NCI-H510A treated with DMSO at 0.1 percent for 48 hours (cell line): Measurements from ENCODE around the gene FAM174A.

Source experiments
- DNase-seq: peaks from one replicate; lab custom pipeline; 2025; lab: John Stamatoyannopoulos, UW

FAM174A gene

DNA sequence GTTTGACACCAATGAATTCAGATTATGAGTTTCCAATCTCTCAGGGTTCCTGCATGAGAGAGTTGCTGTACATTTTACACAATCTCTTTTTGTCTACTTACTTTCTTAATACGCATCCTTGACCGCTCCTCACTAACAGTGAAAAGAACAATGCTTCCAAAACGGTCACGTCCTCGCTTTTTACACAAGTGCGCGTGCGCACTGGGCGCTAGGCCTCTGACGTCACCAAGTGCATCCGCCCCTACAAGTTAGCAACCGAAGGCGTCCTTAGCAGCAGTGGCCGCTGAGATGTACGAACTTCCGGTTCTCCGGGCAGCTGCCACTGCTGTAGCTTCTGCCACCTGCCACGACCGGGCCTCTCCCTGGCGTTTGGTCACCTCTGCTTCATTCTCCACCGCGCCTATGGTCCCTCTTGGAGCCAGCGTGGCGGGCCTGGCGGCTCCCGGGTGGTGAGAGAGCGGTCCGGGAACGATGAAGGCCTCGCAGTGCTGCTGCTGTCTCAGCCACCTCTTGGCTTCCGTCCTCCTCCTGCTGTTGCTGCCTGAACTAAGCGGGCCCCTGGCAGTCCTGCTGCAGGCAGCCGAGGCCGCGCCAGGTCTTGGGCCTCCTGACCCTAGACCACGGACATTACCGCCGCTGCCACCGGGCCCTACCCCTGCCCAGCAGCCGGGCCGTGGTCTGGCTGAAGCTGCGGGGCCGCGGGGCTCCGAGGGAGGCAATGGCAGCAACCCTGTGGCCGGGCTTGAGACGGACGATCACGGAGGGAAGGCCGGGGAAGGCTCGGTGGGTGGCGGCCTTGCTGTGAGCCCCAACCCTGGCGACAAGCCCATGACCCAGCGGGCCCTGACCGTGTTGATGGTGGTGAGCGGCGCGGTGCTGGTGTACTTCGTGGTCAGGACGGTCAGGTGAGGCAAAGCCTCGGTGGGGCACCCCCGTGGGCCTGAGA is at the start of gene FAM174A:
TSS of gene FAM174A (plus strand) at position 315 of the 946 bp plus-strand sequence. CDS start at position 472, 157 bp downstream.
- DNase-seq: peak; percentile 95

DNA sequence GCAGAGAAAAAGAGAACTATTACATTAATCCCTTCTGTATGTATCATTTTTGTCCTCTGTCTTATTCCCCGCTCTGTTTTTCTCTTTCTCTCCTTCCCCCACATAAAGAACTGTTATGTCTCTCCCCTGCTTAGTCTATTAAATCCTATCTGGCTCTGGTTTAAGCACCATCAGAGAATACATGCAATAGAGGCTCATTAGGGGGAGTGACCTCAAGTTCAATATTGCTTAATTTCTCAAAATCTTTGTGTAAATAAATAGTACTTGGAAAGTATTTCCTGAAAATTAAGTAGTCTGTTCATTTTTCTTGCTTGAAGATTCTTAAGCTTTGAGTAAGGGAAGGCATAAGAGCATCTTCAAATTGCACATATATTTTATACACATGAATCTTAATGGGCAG is 41.2 kb upstream of the FAM174A start:
- DNase-seq: no peak

DNA sequence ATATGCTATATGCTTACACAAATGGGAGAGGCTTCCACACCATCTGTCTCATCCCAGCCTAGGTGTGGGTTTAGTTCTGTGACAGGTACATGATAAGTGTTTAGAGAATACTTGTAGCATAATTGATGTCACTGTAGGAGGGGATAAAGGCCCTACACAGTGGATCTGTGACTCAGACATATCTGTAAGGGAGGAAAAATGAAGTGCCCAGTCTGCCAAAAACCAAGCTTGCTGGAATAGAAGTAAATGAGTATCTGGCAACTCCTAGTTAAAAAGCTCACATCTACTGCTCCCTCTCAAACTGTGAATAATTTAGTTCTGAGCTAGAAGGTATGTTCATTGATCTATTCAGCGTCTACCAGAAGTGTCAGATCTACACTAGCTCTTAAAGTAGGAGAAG is 38.9 kb upstream of the FAM174A start:
- peak; percentile 72 for DNase-seq

DNA sequence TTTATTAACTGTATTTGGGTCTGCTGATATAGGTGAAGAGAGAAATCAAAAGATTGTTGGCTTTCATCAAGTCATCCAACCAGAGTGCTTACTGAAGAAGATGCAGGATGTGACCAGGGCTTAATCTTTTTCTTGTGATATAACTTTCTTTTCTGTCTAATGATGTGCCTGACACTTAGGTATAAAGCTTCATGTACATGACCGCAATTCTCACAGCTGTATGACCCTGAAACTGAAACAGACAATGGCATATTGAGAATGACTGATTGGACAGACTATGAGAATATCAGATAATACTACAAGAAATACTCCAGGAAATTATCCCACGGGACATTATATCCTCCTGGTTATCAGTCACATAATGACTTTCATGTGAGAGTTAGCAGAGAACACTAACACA is 32.5 kb upstream of the FAM174A start:
- no peak for DNase-seq

DNA sequence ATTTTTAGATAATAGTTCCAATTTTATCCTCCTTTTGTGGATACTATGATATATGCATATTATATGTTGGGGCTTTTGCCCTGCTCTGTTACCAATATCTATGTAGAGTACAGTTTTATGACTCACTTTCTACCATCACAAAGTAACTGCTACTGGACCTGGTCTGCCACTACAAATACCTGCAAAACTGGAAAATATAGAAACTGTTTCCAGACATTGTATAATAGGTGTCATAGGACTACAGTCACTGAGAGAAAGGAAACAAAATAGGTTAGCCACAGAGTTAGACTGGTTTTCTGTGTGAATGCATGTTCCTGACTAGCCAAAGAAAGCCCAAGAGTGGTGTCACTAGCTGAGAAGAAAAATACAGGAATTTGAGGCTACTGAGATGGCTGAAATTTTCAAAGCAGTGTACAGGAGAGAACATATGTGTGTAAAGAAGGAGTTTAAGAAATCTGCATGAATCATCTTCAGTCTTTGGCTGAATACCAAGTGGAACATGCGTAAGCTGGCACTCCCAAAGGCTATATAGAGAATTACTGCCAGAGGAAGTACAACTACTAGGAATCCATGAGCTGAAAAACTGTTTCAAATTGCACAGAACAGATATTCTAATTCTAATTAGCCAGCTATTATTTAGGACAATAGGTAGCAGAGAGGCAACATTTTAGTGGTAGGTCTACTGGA is 29.0 kb upstream of the FAM174A start:
- DNase-seq: no peak

DNA sequence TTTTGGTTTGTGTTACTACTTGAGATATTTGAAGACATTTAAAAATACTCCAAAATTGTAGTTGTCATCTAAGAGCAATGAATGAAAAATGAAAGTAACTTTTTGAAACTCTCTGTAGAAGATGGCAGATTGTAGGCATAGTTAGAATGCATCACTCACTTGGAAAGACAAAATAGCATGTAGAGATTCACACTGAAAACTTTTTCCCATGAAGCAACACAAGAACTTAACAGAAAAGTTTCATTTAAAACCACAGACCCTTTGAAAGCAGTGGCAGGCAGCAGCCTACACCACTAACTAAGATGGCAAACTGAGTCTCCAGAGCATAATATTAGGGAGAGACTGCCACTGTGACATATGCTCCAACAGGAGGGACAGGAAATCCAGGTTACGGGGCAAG is 18.9 kb upstream of the FAM174A start:
- DNase-seq: no peak

DNA sequence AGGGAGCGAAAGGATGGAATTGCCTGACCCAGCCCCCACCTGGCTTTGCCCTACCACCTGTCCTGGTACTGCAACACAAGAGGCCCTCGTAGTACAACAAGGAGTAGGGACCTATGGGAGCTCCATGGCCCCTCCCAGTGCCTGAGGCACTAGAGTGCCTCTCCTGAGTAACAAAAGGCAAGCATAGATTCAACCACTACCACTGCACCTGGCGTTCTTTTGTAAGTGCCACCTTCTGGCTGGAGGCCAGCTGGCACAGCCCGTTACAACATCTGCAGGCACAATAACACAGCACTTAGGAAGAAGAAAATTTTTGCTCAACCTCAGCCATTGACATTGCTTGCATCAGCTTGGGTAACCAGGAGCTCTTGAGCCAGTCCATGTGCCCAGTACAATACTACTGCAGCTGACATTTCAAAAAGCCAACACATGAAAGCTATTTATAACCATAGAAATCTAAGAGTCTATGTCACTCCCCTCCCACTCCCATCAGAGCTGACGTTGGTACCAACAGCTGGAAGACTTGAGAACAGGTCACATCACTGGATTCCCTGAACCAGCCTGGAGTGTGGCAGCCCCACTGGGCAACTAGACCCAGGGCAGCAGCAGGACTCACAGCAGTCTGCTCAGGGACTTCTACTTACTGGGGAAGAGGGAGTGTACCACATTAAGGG is 17.7 kb upstream of the FAM174A start:
- DNase-seq: peak; percentile 93

DNA sequence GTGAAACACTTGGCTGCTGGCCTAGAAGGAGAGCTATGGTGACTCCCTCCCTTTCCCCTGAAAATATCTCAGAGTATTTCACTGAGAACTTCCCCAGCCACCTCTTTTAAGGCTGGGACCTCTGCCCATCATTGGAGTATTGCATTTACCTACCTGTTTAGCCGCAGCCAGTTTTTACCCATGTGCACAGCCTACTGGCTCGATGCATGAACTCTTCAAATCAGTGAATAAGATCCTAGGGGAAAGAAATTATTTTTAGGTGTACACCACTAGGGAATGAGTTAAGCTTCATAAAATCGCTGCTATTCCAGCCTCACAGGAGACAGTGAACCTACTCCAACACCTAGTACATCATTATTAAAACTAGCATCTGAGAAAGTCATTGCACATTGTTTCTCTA is 16.8 kb upstream of the FAM174A start:
- DNase-seq: no peak

DNA sequence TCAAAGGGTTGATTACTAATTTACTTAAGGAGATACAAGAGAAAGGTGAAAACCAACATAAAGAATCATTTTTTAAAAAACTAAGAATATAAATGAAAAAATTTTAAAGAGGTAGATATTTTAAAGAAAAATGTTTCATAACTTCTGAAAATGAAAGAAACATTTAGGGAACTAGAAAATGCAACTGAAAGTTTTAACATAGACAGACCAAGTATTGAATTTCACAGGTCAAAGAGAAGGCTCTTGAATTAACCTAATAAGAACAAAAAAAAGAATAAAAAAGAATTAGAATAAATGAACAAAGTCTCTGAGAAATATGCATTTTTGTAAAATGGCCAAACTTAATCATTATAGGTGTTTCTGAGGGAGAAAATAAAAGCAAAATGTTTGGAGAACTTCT is 16.1 kb upstream of the FAM174A start:
- no peak for DNase-seq

DNA sequence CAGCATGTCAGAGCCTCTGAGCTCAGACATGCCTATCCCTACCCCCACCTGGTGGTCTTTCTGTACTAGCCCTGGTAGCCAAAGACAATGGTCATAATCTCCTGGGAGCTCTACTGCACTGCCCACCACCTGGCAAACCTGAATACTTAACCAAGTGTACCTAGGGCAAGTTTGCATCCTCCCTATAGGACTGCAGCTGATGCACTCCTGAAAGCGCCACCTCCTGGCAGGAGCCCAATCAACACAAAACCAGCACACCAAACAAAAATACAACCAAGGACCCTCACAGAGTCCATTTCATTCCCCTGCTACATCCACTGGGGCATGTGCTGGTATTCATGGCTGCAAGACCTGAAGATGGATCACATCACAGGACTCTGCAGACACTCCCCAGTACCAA is 14.8 kb upstream of the FAM174A start:
- no peak for DNase-seq

DNA sequence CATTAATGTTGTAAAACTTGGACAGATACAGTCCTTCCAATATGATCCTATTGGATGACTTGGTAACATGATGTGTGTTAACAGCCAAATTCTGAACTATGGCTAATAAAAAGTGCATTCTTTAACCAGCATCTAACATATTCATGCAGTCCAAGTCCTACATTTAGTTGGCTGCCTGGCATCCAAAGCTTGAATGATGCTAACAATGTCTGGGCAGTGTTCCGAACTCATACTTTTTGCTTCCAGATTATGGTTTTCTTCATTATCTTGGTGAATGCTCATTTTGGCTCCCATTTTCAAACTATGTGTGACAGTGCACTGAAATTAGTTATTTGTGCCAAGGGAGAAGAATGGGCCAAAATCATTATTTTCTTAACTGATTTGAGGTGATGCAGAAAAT is 2.8 kb downstream of the FAM174A start:
- no peak for DNase-seq

DNA sequence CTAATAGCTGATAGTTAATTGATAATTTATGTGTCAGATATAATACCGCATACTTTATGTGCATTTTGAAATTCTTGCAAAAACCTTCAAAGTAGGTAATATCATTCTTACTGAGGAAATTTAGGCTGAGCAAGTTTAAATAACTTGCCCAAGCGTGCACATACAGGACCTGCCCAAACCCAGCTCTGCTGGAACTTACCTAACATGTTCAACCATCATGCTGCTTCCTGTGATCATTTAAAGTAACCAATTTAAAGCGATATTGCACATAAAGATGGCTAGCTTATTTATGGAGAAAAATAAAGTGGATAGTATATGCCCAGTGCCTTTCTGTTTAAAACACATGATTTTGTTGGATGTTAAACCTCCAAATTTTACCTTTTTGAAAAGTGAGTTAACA is 4.3 kb downstream of the FAM174A start:
- no peak for DNase-seq

DNA sequence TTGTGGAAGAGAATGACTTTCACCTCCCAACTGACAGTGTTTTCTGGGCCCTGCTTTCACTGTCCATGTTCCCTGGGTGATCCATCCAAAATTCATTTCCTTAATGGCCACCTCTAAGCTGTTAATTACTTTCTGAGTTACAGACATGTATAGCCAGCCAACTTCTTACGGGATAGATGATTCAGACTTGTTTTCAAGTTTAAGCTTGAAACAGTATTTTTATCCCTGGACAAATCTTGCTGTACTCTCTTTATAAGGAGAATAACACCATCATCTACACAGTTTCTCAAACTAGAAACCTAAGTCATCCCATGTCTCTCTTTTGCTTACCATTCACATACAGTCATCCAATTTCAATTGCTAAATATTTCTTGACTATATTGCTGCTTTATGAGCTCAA is 6.9 kb downstream of the FAM174A start:
- no peak for DNase-seq

DNA sequence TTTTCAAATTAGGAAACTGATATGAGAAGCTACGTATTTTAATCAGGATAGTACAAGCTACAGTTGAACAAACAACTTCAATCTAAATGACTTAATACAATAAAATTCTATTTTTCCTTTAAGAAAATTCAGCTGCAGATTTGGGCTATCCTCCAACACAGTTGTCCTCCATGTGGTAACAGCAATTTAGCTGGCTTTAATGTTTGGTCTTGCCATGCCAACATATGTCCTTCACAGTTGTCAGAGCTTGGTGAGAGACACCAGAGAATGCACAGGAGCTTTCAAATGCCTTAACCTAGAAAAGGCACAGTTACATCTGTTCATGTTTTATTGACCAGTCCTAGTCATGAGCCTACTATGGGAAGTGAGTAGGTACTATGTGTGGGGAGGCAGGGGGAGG is 10.8 kb downstream of the FAM174A start:
- DNase-seq: no peak

DNA sequence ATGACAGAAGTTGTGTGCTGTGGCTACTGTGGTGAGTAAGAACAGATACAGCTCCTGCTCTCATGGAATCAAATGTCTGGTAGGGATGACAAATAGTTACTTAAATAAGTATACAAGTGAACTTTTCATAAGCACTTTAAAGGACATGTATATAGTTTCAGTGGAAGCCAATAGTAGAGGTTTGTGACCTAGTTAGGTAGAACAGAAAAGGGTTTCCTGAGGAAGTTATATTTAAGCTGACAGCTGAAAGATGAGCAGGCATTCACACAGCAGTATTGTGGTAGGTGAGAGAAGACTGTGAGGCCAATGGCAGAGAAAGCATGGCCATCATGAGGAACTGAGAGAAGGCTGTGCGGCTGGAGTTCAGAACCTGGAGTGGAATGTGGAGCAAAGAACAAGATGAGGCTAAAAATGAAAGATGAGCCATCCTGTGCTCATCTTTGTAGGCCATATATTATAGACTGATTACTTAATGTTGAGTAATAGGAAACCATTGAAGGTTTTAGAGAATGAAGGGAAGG is 15.4 kb downstream of the FAM174A start:
- DNase-seq: no peak

DNA sequence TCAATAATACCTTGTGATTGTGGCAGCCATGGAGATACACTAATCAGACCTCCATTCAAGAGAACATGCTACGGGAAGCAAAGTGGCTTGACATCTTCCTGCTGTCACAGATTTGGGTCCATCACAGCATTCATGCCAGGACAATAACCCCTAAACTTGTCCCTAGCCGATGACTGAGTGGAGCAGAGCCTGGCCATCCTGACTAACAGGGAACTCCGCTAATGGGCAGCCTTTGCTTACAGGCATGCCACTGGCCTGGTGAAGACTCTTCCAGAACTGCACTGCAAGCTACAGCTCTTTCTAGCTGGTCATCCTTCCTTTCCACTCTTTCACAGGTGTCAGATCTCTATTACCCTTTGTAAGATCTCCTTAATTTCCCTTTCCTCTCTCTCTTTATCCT is 16.0 kb downstream of the FAM174A start:
- no peak for DNase-seq

DNA sequence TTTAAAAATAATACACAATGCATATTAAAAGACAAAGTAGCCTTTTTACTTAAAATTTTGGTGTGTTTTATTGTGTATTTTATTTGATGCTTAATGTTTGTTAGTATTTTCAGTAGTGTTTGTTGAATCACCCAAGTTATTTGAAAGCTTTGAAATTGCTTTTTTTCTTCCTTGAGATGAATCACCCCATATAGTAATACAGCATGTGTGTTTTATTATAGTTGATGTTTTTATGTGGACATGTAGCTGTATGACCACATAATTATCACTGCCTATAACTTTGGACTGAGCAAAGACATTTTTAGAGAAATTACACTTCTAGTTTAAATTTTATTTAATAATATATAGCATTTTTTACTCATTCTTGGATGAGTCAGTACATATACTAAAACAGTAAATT is 18.0 kb downstream of the FAM174A start:
- DNase-seq: no peak

DNA sequence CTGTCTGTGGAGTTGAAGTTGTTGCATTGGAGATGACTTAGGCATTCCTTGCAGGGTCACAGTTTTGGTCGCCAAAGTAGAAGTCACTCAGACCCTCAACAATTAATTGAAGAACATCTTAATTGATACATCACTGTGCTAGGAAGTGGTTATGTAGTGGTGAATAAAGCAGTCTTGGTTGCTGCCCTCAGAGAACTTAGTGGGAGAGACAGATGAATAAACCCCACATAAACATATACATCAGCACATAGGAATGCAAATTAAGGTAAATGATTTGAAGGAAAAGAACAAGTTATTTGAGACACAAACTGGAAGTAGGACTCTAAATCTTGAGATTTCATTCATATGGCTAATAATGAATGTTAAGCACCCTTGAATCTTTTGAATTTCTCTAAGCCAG is 25.7 kb downstream of the FAM174A start:
- DNase-seq: no peak

DNA sequence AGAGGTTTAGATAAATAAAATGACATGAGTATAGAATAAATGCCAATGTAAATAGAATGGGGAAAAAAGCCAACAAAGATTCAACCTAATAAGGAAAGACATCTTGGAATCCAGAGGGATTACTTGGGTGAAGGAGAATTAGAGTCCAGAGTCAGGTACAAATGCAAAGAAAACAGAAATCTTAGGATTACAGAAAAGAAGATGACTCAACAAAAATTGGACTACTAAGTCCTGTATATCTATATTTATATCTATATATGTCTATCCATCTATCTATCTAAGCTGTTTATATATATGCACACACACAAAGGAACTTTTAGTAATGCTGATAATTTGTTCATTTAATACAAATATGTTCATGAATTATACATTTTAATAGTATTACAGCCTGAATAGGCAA is 27.6 kb downstream of the FAM174A start:
- DNase-seq: peak; percentile 24

DNA sequence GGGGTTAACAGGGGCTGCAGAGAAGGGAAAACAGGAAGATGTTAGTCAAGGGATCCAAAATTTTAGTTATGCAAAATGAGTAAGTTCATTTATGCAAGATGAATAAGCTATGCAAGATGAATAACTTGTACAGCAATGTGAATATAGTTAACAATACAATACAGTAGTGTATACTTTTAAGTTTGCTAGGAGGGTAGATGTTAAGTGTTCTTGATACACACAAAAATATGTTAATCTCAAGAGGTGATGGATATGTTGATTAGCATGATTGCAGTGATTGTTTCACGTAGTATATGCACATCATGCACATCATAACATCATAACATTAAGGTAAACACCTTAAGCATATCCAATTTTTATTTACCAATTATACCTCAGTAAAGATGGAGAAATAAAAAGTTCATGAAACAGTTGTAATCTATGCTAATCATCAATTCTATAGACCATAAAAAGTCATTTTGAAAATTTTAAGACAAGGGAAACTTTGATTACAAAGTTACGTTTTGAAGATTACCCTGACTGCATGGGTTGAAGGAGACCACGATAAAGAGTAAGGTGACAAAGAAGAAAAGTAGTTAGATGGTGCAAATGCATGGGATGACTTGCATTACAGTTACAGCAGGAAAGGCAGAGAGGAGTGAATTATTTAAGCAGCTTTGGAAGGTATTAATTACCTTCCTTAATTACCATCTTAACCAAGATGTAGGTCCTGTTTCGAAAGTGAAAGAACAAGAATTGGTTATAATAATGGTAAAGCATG is 31.4 kb downstream of the FAM174A start:
- DNase-seq: no peak

DNA sequence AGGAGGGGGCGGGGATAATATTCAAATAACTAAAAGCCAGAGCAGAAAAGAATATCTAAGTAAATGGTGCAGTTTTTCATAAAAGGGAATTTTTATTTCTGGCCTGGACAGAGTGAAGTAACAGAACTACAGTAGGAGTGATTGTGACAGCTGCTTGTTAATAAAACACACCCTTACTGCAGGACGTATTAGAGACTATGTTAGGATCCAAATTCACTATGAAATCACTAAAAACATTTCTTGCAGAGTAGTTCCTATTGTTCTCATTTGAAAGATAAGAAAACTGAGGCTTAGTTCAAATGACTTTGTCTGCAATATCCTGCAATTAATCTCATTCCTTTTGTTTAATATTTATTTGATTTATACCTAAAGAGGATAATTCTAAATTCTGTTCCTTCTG is 39.5 kb downstream of the FAM174A start:
- DNase-seq: no peak

DNA sequence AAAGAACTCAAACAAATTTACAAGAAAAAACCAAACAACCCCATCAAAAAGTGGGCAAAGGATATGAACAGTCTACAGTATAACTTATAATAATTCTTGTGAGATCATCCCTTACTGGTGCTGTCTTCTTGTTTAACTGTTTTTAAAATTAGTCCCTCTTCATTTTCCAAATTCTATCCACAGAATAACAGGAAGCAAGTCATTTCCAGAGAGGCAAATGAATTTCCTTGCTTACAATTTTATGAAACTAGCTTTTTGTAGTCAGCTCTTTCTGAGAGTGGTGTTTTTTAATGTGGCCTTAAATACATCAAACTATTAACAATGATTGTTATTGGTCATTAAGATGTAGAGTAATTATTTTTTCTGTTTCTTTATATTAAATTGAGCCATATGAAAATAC is 40.6 kb downstream of the FAM174A start:
- no peak for DNase-seq
